ENCODE results near the gene RBM27.

Gene RBM27

DNA sequence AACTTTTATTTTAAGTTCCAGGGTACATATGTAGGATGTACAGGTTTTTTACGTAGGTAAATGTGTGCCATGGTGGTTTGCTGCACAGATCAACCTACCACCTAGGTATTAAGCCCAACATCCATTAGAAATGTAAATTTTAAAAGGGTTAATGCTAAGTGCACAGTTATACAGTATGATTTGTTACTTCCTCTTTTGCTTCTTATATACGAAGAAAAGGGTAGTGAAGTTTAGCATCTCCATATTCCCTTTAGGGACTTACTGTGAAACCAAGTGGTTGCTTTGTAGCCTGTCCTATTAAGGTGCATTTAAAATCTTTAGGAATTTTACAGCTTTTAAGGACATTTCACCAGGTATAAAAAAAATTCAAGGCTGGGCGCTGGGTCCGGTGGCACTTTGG, 46.4 kb downstream of the RBM27 start:
- Histone ChIP-seq H3K79me2 (ENCODE audit: control insufficient read depth, low read length) (peaks cover 5% of the 10 kb centered on the region; the same call in 1 of the 2 replicates), H3K36me3 (ENCODE audit: control insufficient read depth, low read length) (peaks cover 57% of the 10 kb centered on the region), H3K9me3 (ENCODE audit: control insufficient read depth, insufficient read depth, low read length) (no peaks in the 10 kb centered on the region), H3K27ac (ENCODE audit: low read depth, low read length) (no peak overlapping the region), H3K27me3 (ENCODE audit: control insufficient read depth, low read length) (no peaks in the 10 kb centered on the region), H3K4me2 (ENCODE audit: low read length) (no peak overlapping the region), H4K20me1 (ENCODE audit: control insufficient read depth, insufficient read depth, low read depth, low read length) (no peaks in the 10 kb centered on the region), H3K4me1 (ENCODE audit: control insufficient read depth, low read length) (peaks cover 33% of the 10 kb centered on the region), H3K4me3 (ENCODE audit: low read length) (no peak overlapping the region), H3F3A (ENCODE audit: control insufficient read depth, insufficient read depth) (peaks cover 3% of the 10 kb centered on the region; the same call in 1 of the 2 replicates), H3K9me2 (replicated peaks; ENCODE audit: control insufficient read depth, low read length) (no peaks in the 10 kb centered on the region)
- TF ChIP-seq EZH2phosphoT487 (IDR thresholded peaks at IDR 0.05; ENCODE audit: borderline replicate concordance, low read length) = no peak
- TF ChIP-seq, protein P1, sequence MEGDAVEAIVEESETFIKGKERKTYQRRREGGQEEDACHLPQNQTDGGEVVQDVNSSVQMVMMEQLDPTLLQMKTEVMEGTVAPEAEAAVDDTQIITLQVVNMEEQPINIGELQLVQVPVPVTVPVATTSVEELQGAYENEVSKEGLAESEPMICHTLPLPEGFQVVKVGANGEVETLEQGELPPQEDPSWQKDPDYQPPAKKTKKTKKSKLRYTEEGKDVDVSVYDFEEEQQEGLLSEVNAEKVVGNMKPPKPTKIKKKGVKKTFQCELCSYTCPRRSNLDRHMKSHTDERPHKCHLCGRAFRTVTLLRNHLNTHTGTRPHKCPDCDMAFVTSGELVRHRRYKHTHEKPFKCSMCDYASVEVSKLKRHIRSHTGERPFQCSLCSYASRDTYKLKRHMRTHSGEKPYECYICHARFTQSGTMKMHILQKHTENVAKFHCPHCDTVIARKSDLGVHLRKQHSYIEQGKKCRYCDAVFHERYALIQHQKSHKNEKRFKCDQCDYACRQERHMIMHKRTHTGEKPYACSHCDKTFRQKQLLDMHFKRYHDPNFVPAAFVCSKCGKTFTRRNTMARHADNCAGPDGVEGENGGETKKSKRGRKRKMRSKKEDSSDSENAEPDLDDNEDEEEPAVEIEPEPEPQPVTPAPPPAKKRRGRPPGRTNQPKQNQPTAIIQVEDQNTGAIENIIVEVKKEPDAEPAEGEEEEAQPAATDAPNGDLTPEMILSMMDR (IDR thresholded peaks at IDR 0.05; ENCODE audit: low read depth, low read length, poor library complexity, severe bottlenecking) = no peak

Measured in DOHH2 (cell line).